Stimulated activated CD4-positive, alpha-beta T cell treated with anti-CD3 and anti-CD28 coated beads, TNF-alpha, amount 100 ng/mL, for 48 hours (primary cell): ENCODE results near the gene SFTPD.
"Not testable (repeated sequence)": the region's sequence is repeated elsewhere in the genome, so short reads cannot be mapped to it uniquely, and the experiment has no call there.

Experiments used
- DNase-seq, 3 donors: peaks; one replicate each; pipeline ENCODE4 v3.0.0-alpha.2; 2020; ENCODE audit warnings: low read depth in 3 of 3

The SFTPD gene

GRCh38 chr10:79948976-79949722, at the start of gene SFTPD:
TSS of gene SFTPD (minus strand) at chr10:79949105. CDS start at chr10:79946659, 2,446 bp downstream.
- no peak for DNase-seq

DNA sequence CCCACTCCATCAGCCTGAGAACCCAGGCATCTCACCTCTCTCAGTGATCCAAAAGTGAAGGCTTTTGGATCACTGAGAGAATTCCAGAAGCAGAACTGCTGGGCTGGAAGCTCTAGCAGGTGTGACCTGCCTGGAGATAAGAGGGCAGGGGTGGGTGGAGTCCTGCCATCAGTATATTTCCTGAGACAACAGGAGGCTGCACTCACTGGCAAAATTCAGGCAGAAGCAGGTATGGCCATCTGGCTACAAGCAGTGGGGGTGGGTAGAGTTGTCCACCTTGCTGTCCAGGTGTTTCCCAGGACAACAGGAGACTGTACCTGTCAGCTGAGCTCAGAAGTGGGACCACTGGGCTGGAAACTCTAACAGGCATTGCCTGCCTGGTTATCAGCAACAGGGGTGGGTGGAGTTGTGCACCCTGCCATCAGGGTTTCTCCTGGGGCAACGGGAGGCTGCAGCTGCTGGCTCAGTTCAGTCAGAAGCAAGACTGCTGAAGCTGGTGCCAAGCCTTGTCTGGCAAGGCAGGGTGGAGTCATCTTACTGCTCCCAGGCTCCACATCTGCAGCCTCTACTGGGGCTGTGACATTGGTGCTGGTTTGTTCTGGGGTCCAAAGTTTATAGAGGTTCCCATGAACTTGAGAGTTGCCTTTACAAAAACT, 47.2 kb upstream of the SFTPD start:
- DNase-seq = no peak

GRCh38 chr10:79994556-79994955, 45.7 kb upstream of the SFTPD start:
- no peak for DNase-seq

- DNase-seq = not testable (repeated sequence)
These were observed 39.3 kb upstream of the SFTPD start for GRCh38 chr10:79988199-79988598.

- not testable (repeated sequence) for DNase-seq
These were observed 37.8 kb upstream of the SFTPD start for GRCh38 chr10:79986661-79987060.

GRCh38 chr10:79985481-79986072, 36.7 kb upstream of the SFTPD start:
- no peak for DNase-seq

DNA sequence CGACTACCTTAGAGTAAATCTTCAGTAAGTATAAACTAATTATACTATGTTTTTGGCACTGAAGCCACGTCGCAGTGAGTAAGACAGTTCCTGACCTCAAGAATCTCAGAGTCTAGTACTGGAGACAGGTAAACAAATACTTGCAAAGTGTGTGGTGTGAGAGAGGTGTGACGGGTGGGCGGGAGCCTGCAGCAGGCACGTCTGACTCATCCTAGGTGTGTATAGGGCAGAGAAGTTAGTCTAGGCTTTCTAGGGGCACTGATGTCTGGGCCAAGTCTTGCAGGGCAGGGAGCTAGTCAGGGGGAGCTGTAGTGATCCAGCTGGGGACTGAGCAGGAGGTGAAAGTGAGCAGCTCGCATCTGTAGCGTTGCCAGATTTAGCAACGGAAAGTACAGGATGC, 35.9 kb upstream of the SFTPD start:
- peak; percentile 15 to 72 (median 48) for DNase-seq

DNA sequence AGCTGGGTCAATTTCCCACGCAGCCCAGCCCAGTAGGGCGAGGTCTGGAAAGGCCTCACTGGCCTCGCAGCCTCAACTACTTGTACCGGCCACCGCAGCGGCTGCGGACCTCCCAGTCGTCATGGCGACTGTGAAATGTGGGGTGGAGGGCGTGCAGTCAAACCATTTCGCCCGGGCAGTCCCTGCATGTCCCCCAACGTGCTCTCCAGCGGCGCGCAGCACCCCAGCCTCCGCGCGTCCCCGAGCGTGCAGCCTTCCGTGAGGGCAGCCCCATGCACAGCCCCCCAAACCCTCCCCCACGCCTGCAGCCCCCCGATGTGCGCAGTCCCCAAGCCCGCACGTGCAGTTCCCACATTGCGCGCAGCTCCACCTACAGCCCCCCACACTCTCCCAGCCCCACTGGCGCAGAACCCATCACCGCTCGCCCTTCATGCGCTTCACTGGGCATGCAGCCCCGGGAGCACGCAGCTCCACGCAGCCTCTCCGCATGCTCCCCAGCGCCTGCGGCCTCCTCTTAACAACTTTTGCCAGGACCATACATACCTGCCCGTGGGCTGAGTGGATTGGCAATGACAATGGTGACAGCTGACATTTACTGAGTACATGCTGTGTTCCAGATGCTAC, 34.5 kb upstream of the SFTPD start:
- no peak for DNase-seq

DNA sequence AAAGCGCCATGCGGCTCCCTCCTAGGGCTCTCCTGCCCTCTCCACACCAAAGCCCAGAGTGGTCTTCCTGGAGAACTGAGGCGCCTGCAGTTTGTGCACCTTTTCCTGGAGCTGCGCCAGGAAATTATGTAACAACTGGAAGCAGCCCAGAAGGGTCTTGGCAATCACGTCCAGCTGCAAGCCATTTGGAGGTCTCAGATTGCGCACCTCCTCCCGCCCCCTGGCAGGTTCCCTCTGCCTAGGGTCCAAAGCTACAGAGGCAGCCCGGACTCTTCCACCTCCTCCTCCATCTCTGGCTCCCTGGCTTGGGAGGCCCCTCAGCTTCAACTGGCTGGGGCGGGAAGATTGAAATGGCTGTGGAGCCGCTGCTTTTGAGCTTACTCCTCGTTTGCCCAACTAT, 34.0 kb upstream of the SFTPD start:
- DNase-seq = no peak

DNA sequence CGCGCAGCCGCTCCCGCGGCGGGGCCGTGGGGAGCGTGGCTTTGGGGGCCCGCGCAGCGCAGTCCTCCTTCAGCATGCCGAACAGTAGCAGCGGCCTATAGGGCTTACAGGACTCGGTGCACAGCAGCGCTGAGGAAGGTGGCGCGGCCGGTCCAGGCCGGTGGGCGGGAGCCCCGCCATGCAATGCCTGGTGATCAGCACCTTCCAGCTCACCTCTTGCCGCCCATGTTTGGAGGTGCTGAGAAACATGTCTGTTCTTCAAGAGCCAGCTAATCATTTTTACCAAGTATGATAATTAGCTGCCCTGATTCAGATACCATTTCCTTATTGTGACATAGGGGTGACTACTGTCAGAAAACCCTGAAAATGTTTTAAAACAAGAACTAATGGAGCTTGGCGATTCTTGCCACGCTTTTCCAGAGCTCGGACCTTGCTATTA, 33.5 kb upstream of the SFTPD start:
- no peak for DNase-seq

- DNase-seq = no peak
These were observed 32.8 kb upstream of the SFTPD start for GRCh38 chr10:79981450-79982361.

GRCh38 chr10:79980711-79981110, 31.8 kb upstream of the SFTPD start:
- no peak for DNase-seq

DNA sequence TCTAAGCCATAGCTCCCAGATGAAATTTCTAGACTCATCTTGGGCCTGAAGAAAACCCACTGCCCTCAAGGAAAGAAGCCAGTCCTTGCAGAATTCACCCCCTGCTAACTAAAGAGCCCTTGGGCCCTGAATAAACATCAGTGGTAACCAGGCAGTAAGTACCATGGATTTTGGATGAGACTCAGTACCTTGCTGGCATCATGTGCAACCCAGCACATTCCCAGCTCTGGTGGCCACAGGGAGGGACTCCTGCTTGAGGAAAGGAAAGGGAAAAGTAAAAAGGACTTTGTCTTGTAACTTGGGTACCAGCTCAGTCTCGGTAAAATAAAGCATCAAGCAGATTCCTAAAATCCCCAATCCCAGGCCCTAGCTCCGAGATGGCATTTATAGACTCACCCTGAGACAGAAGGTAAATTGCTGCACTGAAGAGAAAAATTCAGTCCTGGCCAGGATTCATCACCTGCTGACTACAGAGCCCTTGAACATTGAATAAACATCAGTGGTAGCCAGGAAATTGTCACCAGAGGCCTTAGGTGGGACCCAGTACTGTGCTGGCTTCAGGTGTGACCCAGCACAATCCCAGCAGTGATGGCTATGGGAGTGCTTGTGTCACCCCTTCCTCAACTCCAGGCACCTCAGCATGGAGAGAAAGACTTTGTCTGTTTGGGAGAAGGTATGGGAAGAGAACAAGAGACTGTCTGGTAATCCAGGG, 31.2 kb upstream of the SFTPD start:
- DNase-seq = no peak

DNA sequence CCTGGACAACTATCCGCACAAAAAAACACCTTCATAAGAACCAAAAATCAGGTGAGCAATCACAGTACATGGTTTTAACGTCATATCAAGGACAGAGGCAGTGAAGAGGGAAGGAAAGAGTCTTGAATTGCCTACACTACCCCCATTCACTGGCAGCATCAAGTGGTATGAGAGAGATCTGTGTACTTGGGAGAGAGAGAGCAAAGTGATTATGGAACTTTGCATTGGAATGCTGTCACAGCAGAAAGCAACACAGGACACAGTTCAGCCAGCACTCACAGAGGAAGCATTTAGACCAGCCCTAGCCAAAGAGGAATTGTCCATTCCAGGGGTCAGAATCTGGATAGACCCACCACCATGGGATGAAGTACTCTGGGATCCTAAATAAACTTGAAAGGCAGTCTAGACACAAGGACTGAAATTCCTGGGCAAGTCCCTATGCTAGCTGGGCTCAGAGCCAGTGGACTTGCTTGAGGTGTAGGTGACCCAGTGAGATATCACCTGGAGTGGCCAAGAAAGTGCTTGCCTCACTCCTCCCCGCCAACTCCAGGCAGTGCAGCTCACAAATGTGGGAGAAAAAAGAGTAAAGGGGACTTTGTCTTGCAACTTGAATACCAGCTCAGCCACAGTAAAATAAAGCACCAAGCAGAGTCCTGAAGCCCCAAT, 30.5 kb upstream of the SFTPD start:
- DNase-seq = no peak

DNA sequence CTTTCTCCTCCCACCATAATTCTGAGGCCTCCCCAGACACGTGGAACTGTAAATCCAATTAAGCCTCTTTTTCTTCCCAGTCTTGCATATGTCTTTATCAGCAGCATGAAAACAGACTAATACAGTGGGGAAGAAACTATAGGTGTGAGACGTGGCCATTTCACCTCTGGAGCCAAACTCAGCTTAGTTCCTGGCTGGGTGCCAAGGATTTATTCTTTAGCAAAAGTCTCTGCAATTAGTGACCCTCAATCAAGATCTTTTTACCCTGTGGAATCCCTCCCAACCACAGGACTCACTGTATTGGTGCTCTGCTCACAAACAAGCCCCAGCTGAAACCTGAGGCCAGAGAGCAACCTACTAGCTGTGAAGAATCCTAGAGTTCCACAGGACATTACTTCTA, 28.1 kb upstream of the SFTPD start:
- no peak for DNase-seq

GRCh38 chr10:79970062-79970461, 21.2 kb upstream of the SFTPD start:
- no peak for DNase-seq

- no peak for DNase-seq
These were observed 999 bp downstream of the SFTPD start for GRCh38 chr10:79947787-79948424.

DNA sequence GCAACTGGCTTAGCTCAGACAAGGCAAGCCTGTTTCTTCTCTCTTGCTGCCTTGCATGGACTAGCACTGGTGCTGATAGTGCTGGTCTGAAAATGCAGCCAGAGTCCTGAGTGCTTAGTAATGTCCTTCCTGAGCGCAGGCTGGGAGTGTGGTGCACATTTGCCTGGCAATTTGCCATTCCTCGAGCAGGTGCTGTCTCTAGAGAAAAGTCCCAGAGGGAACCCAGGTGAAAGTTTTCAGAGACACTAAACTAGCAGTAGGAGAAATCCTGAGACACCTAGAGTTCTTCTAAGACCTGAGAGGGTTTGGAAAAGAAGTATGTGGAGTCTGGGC, 1.9 kb downstream of the SFTPD start:
- no peak for DNase-seq

DNA sequence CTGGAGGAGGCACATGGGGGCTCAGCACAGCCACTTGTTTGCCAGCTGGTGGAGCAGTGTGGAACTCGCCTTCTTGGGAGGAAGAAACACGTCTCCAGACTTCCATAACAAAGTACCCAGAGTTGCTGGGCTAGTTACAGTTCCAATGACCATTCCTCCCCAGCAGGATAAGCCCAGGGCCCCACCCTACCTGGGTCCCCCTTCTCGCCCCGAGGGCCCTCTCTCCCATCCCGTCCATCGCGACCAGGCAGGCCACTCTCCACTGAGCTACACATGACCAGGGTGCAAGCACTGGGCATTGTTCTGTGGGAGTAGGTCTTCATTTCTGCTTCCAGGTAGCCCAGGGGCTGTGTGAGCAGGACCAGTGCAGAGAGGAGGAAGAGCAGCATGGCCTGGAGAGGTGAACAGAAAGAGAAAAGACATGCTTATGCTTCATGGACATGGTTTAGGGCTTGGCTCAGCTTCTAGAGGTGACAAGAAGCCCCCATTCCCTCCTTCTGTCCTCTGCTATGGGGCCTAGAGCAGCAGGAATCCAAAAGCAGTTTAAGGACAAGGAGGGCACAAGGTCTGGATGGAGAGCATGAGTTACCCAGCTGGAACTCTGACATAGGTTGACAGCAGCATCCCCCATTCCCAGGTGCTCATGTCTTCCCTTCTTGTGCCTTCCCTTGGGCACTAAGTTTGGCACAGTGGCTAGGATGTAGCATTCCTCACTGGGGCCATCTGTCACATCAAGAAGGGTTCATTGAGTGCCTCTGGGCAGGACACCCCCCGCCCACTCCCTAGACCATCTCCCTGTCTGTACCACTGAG, 2.4 kb downstream of the SFTPD start:
- DNase-seq = no peak
